Activated CD4-positive, alpha-beta T cell treated with anti-CD3 and anti-CD28 coated beads for 4 hours (primary cell): ENCODE measurements around the gene ARHGAP25.

Experiments
- DNase-seq, 2 donors: peaks; one replicate each; pipeline ENCODE4 v3.0.0-alpha.2; 2020

The ARHGAP25 gene

GRCh38 chr2:68744366-68744912, 9.8 kb downstream of the ARHGAP25 start:
- DNase-seq: no peak

GRCh38 chr2:68745006-68745405, 10.4 kb downstream of the ARHGAP25 start:
- no peak for DNase-seq

- DNase-seq: peak in 1 of 2 donors; percentile 0
Observed at GRCh38 chr2:68746408-68746807, 11.8 kb downstream of the ARHGAP25 start.

GRCh38 chr2:68747413-68747812, 12.8 kb downstream of the ARHGAP25 start:
- peak in 1 of 2 donors; percentile 1 for DNase-seq

- peak in 1 of 2 donors; percentile 0 for DNase-seq
Observed at GRCh38 chr2:68747900-68748299, 13.3 kb downstream of the ARHGAP25 start.

GRCh38 chr2:68748568-68748967, 14.0 kb downstream of the ARHGAP25 start:
- DNase-seq: no peak

- no peak for DNase-seq
Observed at GRCh38 chr2:68749345-68749744, 14.7 kb downstream of the ARHGAP25 start.

GRCh38 chr2:68750592-68751396, 16.2 kb downstream of the ARHGAP25 start:
- no peak for DNase-seq

- DNase-seq: peak; percentile 88 to 93
Observed at GRCh38 chr2:68751397-68752339, 17.1 kb downstream of the ARHGAP25 start.

- no peak for DNase-seq
Observed at GRCh38 chr2:68753318-68753717, 18.7 kb downstream of the ARHGAP25 start.

- no peak for DNase-seq
Observed at GRCh38 chr2:68755071-68755470, 20.5 kb downstream of the ARHGAP25 start.

- DNase-seq: no peak
Observed at GRCh38 chr2:68756178-68756577, 21.6 kb downstream of the ARHGAP25 start.

- DNase-seq: no peak
Observed at GRCh38 chr2:68757081-68757480, 22.5 kb downstream of the ARHGAP25 start.

GRCh38 chr2:68762100-68762499, 27.5 kb downstream of the ARHGAP25 start:
- DNase-seq: no peak

- no peak for DNase-seq
Observed at GRCh38 chr2:68762665-68763064, 28.1 kb downstream of the ARHGAP25 start.

GRCh38 chr2:68764041-68764805, 29.6 kb downstream of the ARHGAP25 start:
- DNase-seq: no peak

- no peak for DNase-seq
Observed at GRCh38 chr2:68764806-68765311, 30.2 kb downstream of the ARHGAP25 start.

GRCh38 chr2:68765739-68766375, 31.2 kb downstream of the ARHGAP25 start:
- no peak for DNase-seq

GRCh38 chr2:68766376-68766845, 31.8 kb downstream of the ARHGAP25 start:
- DNase-seq: peak; percentile 55 to 58

- peak; percentile 37 to 45 for DNase-seq
Observed at GRCh38 chr2:68767031-68767961, 32.7 kb downstream of the ARHGAP25 start.

GRCh38 chr2:68767996-68768395, 33.4 kb downstream of the ARHGAP25 start:
- no peak for DNase-seq
